GM18858 (cell line): Measurements from ENCODE around the gene NUP42.
A peak's percentile ranks its signal among the peaks of the same experiment; 100 is the strongest.

Experiments used
- ATAC-seq: cut with Tn5 transposase; IDR thresholded peaks from one replicate; pipeline ENCODE4 v1.9.1; 2021; ENCODE audit not compliant: unreplicated experiment

The NUP42 gene

DNA sequence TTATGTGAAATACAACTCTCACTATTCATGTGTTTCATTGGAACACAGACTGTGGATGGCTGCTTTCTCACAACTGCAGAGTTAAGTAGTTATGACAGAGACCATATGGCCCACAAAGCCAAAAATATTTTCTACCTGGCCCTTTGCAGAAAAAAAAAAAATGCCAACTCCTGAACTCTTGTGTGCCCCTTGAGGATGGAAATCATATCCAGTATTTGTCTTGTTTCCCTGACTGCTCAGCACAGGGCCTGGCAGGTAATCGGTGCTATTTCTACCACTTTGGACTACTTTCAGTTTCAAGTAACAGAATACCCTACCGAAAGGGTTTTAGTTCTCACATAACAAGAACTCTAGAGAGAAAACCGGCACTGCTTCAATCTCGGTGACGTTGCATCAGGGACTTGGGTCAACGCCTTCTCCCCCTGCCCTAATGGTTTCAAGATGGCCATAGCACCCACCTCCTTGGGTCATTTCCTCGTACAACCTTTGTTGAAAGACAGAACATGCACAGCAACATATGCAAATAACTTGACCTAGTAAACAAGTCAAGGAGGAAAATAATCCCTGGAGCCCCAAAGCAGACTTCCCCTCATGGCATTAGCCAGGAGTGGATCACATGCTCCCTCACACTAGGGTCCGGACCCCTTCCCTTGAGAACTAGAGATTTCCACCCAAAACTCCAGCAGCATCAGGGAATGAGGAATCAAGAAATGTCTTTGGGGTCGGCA is 52.9 kb downstream of the NUP42 start:
- ATAC-seq = peak; percentile 79

DNA sequence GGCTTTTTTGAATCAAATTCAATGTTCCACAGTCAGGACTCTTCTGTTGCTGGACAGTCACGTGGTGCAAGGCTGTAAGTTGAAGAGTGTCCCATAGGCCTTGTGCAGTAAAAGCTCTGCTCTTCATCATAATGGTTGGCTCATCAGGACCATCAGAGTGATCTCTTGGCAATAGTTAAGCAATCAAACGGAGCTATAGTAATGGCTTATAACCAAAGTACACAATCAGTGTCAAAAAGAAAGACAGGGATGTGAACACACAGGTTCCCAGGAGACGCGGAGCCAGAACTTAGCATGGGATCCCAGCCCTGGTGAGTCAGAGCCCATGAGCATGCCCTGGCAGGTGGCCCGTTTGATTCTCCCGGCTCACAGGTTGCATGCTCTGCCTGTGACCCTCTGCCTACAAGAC is 54.0 kb downstream of the NUP42 start:
- no peak for ATAC-seq

DNA sequence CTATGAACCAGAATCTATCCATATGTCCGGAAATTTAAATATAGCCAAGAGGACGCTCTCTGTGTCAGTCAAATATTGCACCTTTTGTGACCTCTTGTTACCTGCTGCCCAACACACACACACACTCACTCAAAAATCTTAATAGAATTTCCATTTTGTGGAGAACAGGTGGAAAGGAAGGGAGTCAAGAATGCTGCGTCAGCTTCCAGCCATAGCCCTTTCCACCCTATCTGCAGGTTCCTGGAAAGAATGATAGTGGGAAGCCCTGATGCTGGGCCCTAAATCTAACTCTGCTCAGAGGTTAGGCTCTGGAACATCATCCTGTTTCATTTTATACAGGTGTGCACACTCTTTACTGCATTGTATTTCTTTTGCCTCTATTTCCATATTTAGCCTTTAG is 55.2 kb downstream of the NUP42 start:
- no peak for ATAC-seq

DNA sequence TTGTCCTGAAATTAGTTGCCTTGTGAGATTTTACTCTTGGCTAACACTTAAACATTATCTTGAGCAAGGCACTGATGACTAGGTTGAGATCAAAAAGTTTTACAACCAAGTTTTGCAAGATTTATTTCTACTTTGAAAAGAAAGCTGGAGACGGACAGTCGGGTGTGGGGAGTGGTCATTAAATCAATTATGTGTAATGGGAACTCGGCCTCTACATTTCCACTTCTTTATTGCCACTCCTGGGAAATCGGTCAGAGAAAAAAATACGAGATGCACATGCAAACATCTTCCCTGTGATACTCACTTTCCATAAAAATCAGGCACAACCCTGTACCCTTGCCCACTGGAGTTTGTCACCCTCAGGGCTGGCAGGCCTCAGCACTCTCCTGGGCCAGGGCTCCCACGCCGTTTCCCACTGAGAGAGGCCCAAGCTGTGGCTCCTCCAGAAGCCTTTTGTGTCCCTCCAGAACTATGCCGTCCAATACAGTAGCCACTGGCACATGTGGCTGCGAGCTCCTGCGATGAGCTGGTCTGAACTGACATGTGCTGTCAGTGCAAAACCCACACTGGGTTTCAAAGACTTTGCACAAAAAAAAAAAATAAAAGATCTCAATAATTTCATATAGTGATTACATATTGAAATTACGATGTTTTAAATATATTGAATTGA is 57.3 kb downstream of the NUP42 start:
- no peak for ATAC-seq

DNA sequence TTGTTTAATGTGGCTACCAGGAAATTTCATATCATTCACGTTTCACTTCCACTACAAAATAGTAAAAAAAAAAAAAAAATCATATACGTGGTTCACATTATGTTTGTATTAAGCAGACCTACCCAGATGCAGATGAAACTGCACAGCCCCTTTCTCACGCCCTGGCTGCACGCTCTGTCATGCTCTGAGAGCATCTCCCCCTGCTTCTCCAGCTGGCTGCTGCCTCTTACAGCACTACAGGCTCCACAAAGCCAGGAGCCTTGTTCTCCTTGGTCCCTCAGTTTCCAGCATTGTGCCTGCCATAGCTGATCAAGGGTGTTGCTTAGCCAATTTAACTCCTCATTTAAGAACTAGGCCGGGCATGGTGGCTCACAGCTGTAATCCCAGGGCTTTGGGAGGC is 57.9 kb downstream of the NUP42 start:
- ATAC-seq = no peak

DNA sequence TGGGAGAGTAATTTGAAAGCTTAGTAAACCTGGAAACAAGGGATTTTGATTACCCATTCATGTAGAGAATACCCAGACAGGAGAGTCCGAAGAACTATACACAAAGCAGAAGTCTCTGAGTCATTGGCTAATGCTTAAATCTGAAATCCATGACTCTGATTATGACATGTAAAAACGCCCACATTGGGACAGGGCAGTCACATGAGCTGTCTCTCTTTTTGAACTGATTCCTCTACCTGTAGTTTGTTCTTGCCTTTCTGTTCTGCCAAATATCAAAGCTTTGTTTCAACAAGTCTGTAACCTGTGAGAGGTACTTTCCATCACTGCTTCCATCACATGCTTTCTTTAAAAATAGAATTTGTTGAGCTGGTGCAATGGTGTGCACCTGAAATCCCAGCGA is 60.5 kb downstream of the NUP42 start:
- ATAC-seq = no peak

DNA sequence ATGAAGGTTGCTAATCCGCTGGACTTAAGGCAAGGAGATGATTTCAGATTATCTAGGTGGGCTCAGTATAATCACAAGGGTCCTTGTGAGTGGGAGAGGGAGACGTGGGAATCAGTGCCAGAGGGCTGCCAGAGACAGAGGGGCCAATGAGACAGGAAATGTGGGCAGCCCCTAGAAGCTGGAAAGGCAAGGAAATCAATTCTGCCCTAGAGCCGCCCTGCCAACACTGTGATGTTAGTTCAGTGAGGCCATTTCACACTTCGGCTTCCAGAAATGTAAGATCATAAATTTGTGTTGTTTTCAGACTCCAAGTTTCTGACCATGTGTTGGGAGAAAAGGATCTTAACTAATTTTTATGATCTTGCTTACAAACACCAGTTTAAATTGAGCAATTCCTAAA is 61.1 kb downstream of the NUP42 start:
- no peak for ATAC-seq

DNA sequence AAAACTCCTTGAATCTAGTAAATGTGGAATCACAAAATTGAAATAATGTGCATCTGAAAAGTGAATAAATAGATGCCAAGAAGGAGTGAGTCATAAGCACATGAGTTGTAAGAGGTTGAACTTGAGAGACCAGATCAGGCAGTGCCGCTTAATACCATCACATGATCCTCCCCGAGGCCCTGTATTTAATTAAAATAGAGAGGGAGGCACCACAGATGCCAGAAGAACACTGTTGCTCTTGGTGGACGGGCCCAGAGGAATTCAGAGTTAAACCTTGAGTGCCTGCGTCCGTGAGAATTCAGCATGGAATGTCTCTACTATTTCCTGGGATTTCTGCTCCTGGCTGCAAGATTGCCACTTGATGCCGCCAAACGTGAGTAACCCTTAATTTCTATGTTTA is 64.7 kb downstream of the NUP42 start, which contains the start of gene GPNMB:
GPNMB (plus strand) TSS at position 221 of the 400 bp plus-strand sequence; CDS start at position 304, 83 bp downstream.
- no peak for ATAC-seq

DNA sequence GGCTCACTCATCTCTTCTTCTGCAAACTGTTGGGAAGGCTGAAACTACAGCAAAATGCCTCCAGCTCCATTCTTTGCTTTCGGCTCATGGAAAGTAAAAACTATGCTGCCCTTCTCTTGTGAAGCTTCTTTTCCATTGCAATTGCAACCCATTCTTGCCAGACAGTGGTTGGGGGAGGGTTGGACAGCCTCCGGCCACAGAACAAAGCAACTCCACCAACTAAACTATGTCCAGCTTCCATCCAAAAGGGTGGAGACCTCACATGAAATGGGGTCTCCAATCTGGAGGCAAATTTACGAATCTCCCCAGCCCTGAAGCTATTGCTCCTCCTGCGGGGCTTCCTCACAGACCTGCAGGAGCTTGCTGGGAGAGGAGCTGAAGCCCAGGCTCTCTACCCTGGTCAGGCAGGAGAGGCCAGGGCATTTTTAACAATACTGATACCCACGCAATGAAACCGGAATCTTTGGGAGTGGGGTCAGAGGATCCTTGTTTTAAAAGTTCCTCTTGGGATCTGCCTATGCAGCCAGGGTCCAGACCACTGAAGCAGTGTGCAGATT is 65.3 kb downstream of the NUP42 start:
- ATAC-seq = no peak

DNA sequence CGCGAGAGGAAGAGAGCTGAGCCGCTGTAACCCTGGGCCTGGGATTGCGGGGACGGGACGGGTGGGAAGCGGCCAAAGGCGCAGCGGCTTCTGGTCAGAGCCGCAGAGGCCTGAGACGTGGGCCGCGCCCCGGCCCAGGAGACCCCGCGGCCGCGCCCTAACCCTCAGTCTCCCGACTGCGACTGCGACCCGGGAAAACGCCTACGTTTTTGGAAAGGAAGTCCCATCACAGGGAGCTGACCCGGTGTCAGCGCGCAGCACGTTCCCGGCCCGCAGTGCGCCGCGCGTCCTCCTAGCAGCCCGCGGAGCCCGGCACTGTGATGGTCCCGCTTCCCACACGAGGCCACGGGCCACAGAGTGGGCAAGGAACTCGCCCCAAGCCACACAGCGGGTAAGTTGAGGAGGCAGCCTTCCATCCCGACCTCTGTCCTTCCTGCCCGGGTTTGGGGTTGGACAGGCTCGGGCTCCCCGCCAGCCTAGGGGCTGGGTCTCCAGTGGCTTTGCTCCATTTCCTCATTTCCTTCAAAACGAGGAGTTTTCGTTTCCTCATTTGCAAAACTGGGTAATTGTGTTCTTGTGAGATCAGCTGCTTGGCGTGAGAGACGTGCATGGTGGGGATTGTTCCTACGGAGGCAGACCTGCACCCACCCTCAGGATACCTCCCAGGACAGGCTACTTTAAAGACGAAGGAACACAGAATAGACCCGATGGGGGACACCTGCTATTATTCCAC is 65.9 kb downstream of the NUP42 start:
- ATAC-seq = no peak

DNA sequence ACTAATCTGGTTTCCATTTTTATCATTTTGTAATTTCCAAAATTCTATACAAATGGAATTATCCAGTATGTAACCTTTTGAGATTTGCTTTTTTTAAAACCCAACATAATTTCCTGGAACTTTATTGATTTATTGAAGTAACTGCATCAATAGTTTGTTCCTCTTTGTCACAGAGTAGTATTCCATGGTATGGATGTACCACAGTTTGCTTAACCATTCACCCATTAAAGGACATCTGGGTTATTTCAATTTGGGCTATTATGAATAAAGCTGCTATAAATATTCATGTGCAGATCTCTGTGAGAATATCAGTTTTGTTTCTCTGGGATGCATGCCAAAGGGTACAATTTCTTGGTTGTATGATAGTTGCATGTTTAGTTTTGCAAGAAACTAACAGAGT is 67.6 kb downstream of the NUP42 start:
- no peak for ATAC-seq
